Stimulated activated CD4-positive, alpha-beta T cell treated with anti-CD3 and anti-CD28 coated beads, Interleukin-2, amount 100 ng/mL, for 24 hours (primary cell): ENCODE measurements around the gene MORF4L2.
A peak's percentile ranks its signal among the peaks of the same experiment; 100 is the strongest.

Experiments
- DNase-seq, 2 donors: peaks; one replicate each; pipeline ENCODE4 v3.0.0-alpha.2; 2020

Gene MORF4L2

GRCh38 chrX:103631145-103631544 lies 55.4 kb downstream of the MORF4L2 start:
- DNase-seq, result no peak

DNA sequence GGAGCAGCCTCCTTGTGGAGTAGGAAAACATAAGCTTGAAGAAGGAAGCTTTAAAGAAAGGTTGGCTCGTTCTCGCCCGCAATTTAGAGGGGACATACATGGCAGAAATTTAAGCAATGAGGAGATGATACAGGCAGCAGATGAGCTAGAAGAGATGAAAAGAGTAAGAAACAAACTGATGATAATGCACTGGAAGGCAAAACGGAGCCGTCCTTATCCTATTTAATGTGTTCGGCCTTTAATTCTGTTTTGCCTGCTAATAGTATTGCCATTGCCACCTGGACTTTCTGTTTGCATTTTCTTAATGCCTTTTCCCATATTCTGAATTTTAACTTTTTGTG lies 56.4 kb downstream of the MORF4L2 start:
- no peak for DNase-seq

DNA sequence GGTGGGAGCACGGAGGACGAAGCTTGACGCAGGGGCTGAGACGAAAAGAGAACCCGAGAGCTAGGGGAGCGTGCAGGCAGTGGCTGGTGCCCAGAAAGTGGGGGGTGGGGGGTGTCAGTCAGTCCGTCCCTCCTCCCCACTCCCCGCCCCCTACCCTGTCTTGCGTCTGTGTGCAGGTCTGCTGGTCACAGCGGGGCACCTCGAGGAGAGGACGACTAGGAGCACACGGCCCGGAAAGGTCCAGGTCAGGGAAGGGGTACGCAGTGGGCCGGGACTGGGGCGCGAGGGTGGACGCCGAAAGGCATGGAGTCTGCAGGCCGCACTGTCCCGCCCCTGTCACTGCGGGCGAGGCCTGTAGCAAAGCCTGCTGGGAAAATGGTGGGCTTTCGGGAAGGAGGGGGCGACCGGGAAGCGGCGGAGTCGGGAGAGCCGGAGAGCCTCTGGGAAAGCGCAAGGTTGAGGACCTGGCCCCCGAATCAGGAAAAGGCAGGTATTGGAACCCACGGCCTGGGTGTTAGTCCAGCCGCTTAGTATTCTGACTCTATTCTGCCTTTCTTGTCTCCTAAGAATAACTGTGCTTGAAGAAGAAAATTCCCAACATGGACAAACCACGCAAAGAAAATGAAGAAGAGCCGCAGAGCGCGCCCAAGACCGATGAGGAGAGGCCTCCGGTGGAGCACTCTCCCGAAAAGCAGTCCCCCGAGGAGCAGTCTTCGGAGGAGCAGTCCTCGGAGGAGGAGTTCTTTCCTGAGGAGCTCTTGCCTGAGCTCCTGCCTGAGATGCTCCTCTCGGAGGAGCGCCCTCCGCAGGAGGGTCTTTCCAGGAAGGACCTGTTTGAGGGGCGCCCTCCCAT lies 57.0 kb downstream of the MORF4L2 start:
- peak; percentile 26 to 31 for DNase-seq

DNA sequence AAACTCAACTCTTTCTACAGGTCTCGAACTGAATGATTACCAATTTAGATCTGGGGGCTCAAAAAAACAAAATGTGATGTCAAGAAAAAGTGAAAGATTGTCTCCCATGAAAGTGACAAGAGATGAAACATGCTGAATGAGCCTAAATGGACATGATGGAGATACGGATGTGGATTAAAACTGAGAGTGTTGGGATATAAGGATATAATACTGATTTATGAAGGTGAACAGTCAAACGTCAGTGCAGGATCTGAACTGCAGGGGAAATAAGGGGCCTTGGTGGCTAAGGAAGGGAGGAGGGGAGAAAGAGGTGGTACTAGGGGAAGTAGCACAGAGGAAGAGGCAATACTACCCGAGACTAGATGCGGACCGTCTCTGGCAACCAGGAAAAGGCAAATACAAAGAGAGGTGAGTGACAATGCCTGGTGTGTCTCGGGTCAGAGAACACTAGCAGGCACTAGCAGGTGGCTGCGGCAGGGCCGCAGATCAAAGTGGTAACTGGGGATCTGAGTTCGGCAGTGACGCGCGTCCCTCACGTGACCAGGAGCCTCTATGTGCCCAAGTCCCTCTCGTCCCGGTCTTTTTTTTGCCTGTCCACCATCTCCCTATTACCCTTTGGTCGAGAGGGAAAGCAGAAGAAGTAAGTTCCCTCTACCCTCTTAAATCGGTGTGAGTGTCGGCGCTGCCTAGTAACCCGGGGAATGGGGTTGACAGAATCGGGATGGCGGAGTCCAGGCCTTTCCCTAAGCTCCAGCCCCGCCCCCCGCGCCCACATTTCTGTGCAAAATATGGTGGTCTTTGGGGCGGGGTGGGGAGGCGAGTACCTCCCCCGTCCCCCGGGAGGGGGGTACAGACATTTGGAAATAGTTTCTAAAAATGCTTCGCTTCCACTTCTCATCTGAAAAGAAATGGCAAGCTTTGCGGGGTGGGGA lies 57.8 kb downstream of the MORF4L2 start, which contains the start of gene TCEAL1:
Gene TCEAL1, plus strand, starts transcription at position 590 of the 932 bp plus-strand sequence. CDS start 942 bp downstream, outside the sequence.
- DNase-seq, result peak; percentile 36 to 47

- DNase-seq, result no peak
These were observed 59.6 kb downstream of the MORF4L2 start for GRCh38 chrX:103626855-103627254.
